Fibroblast of skin of scalp (primary cell): ENCODE results near the gene LIG4.

Experiments
- DNase-seq: peaks from one replicate; pipeline ENCODE4 v3.0.0-alpha.2; 2013

Gene LIG4

GRCh38 chr13:108193806-108194205, 21.5 kb downstream of the LIG4 start:
- DNase-seq: no peak

- DNase-seq: no peak
Measured at GRCh38 chr13:108190897-108191296, 24.4 kb downstream of the LIG4 start.

DNA sequence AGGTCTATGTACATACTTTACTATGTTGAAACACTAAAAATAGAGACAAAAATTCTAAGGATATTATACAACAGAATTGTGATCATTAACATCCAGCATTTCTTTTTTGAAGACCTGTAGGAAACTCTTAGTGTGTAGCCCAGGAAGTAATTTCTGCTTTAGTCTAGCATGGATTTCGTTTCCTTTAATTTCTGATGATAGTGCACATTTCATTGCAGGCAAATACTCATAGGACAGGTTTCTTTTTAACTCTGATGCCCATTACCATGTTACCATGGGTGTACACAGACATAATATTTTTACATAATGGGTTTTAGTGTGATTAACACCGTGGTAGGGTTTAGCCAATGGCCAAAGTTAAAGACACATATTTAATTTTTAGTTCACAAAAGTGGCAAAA, 27.1 kb downstream of the LIG4 start:
- no peak for DNase-seq

- no peak for DNase-seq
Measured at GRCh38 chr13:108185223-108185622, 30.1 kb downstream of the LIG4 start.

GRCh38 chr13:108182652-108183051, 32.7 kb downstream of the LIG4 start:
- DNase-seq: no peak

GRCh38 chr13:108178078-108178477, 37.3 kb downstream of the LIG4 start:
- DNase-seq: no peak

- no peak for DNase-seq
Measured at GRCh38 chr13:108176685-108177274, 38.6 kb downstream of the LIG4 start.

GRCh38 chr13:108168929-108169328, 46.4 kb downstream of the LIG4 start:
- DNase-seq: no peak

DNA sequence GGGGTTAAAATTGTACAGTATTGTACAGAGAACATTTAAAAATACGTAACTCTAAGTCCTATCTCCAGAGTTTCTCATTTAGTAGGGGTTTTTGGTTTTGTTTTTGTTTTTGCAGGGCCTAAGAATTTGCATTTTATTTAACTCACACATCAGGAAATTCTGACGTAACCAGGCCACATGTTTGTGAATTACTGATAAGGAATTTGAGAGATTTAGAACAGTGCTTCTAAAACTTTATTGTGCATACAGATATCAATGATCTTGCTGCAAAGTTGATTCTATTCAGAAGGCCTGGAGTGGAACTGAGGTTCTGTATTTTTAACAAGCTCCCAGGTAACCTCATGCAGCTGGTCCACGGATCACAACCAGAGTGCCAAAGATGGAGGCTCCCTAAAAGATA, 49.3 kb downstream of the LIG4 start:
- DNase-seq: no peak

DNA sequence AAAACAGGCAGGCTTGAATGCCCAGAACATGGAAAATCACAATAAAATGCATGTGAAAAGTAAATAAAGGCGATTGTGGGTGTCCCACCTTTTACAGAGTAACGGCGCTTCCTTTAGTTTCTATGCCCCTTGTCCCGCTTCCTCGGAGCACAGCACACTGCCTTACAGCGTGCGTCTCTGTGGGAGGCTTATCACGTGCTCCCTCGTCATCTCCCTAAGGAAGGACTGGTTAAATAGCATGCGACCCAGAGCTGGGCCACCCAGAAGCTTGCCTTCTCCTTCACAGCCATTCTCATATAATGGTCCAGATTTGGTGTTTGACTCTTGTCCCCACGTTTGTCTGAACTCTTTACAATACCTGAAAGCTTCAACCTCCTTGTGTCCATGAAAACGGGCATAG, 56.6 kb downstream of the LIG4 start:
- no peak for DNase-seq
